Tibial nerve (tissue), 4 donors: Measurements from ENCODE around the gene MAGI3. TPM values are rescaled to one million over a fixed set of nuclear protein-coding genes. Genes with fewer than 3 reads are reported as not detected.

Experiments
- DNase-seq, 2 donors: peaks; one replicate each; pipeline ENCODE4 v3.0.0-alpha.2; 2019; ENCODE audit warnings: low spot score in 2 of 2
- H3K27ac ChIP-seq, 4 donors: fragments of 200-600 bp; sonication (generic) in 3 of 4; one replicate each; pipeline ENCODE4 v1.5.1; 2017 to 2019; ENCODE audit warnings: mild to moderate bottlenecking in 1 of 4
- H3K27me3 ChIP-seq, 2 donors: fragments of 200-600 bp; sonication (generic) in 1 of 2; one replicate each; pipeline versions ENCODE4 v1.5.1 to v1.6.0; 2017 to 2019
- H3K36me3 ChIP-seq, 3 donors: fragments of 200-600 bp; sonication (generic); one replicate each; pipeline ENCODE4 v1.5.1; 2018 to 2019
- H3K4me1 ChIP-seq, 4 donors: fragments of 200-600 bp; sonication (generic) in 3 of 4; one replicate each; pipeline ENCODE4 v1.5.1; 2017 to 2019
- H3K4me3 ChIP-seq, 4 donors: fragments of 200-600 bp; sonication (generic) in 3 of 4; one replicate each; pipeline ENCODE4 v1.5.1; 2017 to 2019; ENCODE audit warnings: mild to moderate bottlenecking in 1 of 4, moderate library complexity in 1 of 4
- H3K9me3 ChIP-seq, 4 donors: fragments of 200-600 bp; sonication (generic) in 3 of 4; one replicate each; pipeline ENCODE4 v1.5.1; 2017 to 2019
- CTCF ChIP-seq, 5 experiments: fragments of 200-600 bp in 3 of 5; fragments of 450-650 bp in 2 of 5; sonication (generic) in 3 of 5; IDR thresholded peaks; one replicate each; pipeline ENCODE4 v1.5.1; 2016 to 2019; ENCODE audit warnings: antibody characterized with exemption in 5 of 5, mild to moderate bottlenecking in 3 of 5, moderate library complexity in 2 of 5
- EP300 ChIP-seq, 2 donors: sonication (generic); formaldehyde crosslinking; IDR thresholded peaks; one replicate each; pipeline ENCODE4 v1.6.1; 2017; ENCODE audit warnings: antibody characterized with exemption in 2 of 2, mild to moderate bottlenecking in 1 of 2
- POLR2A ChIP-seq, 2 donors: fragments of 450-650 bp; IDR thresholded peaks; one replicate each; pipeline ENCODE4 v1.6.1; 2017; ENCODE audit warnings: antibody characterized with exemption in 2 of 2, mild to moderate bottlenecking in 2 of 2, moderate library complexity in 2 of 2
- WGBS, 2 donors: methylation state at CpG; one replicate each; pipeline ENCODE4 v1.1.5; 2018; 5-methylcytosine and 5-hydroxymethylcytosine counted together
- small RNA-seq: library from RNA; depleted of rRNA; stranded (forward); fragments of <200 nt; gene quantifications from one replicate; pipeline ENCODE3, GENCODE V24; 2016
- total RNA-seq, 4 donors: library from RNA; depleted of rRNA; stranded (reverse); fragments of >200 nt; gene quantifications; one replicate each; pipeline ENCODE4 v1.1.0, GENCODE V29; 2016

The MAGI3 gene
- total RNA-seq, 4 donors from 2014 or later, result 15.7 to 23.3 (median 19.4) TPM

GRCh38 chr1:113734357-113735055 is 344.2 kb downstream of the MAGI3 start:
- TF ChIP-seq POLR2A (IDR thresholded peaks at IDR 0.05) (no peak), CTCF (IDR thresholded peaks at IDR 0.05) (no peak), EP300 (IDR thresholded peaks at IDR 0.05) (no peak)
- no peak overlapping the region for H3K4me3 ChIP-seq
- no peaks in the 10 kb centered on the region for H3K4me1 ChIP-seq
- no peak overlapping the region for H3K27ac ChIP-seq
- no peak for DNase-seq
- WGBS, 2 donors, result 93 to 97% methylated on average over 2 of the region's 2 CpGs
- H3K9me3 ChIP-seq, result no peaks in the 10 kb centered on the region
- no peaks in the 10 kb centered on the region for H3K27me3 ChIP-seq
- H3K36me3 ChIP-seq, result peaks cover 0 to 46% (median 0%) of the 10 kb centered on the region in 3 donors

Small RNA genes lying within 50 kb of the gene (small RNA-seq; reads per million reads assigned to genes)
- gene MTND5P20, result not detected
